Sciatic nerve (tissue), 2 donors: ENCODE measurements around the gene DLG2. TPM values are rescaled to one million over a fixed set of nuclear protein-coding genes. Genes with fewer than 3 reads are reported as not detected.

Experiments
- ATAC-seq: fragments of 200-7000 bp; cut with Tn5 transposase; one replicate; pipeline ENCODE4 v1.9.1; 2020; ENCODE audit warnings: mild to moderate bottlenecking, moderate library complexity
- DNase-seq: peaks from one replicate; pipeline ENCODE4 v3.0.0-alpha.2; 2020; ENCODE audit warnings: low spot score
- intact Hi-C: fragments of 100-400 bp; cut with DNase I; formaldehyde crosslinking; loops from one replicate; pipeline ENCODE4 v1.14.2; 2022
- total RNA-seq: library from RNA; stranded (reverse); fragmentation: NEBNext Ultra II Directional; extraction: Animal tissue kit (Norgen Biotek cat#: 25700); gene quantifications from one replicate; pipeline ENCODE4 v1.2.1, GENCODE V29; 2021
- donor health status: DM: no; HTN: no; CAD: no.
- donor health status: DM: no; HTN: no; CAD: no.

Gene DLG2
- total RNA-seq, 1 donor from 2014 or later = 17.3 TPM

DNA sequence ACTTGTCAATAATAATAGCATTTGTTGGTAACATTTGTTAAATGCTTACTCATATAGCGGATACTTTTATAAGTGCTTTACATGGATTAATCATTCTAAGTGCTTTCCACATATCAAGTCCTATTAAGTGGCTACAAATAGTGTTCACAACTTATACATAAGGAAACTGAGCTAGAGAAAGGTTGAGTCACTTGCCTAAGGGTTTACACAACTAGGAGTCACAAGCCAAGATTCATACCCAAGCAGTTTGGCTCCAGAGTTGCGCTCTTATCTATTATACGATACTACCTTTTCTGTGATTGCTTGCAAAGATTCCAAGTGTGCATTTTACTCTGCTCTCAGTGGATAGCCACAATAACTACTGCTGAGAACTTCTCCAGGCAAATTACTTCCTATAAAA lies 2125.1 kb downstream of the DLG2 start:
- ATAC-seq (no peak), DNase-seq (no peak)
- intact Hi-C loops = no loop called here

- intact Hi-C loops = no loop called here
- ATAC-seq (no peak), DNase-seq (no peak)
Observed at GRCh38 chr11:83493917-83494316, 2133.2 kb downstream of the DLG2 start.

GRCh38 chr11:83493034-83493433 lies 2134.1 kb downstream of the DLG2 start:
- no peak for ATAC-seq

GRCh38 chr11:83483808-83484207 lies 2143.3 kb downstream of the DLG2 start:
- no peak for DNase-seq
- no peak for ATAC-seq
- intact Hi-C loops = no loop called here

More at GRCh38 chr11:83493034-83493433, 2134.1 kb downstream of the DLG2 start:
- intact Hi-C loops = no loop called here
- no peak for DNase-seq

- no peak for DNase-seq
- ATAC-seq = no peak
- intact Hi-C loops = no loop called here
Observed at GRCh38 chr11:83480811-83481210, 2146.3 kb downstream of the DLG2 start.

- ATAC-seq (no peak), DNase-seq (no peak)
- intact Hi-C loops = no loop called here
Observed at GRCh38 chr11:83480251-83480650, 2146.9 kb downstream of the DLG2 start.

GRCh38 chr11:83477772-83478171 lies 2149.4 kb downstream of the DLG2 start:
- DNase-seq (no peak), ATAC-seq (no peak)
- intact Hi-C loops = no loop called here

- ATAC-seq = no peak
- intact Hi-C loops = no loop called here
- no peak for DNase-seq
Observed at GRCh38 chr11:83475760-83476159, 2151.4 kb downstream of the DLG2 start.

DNA sequence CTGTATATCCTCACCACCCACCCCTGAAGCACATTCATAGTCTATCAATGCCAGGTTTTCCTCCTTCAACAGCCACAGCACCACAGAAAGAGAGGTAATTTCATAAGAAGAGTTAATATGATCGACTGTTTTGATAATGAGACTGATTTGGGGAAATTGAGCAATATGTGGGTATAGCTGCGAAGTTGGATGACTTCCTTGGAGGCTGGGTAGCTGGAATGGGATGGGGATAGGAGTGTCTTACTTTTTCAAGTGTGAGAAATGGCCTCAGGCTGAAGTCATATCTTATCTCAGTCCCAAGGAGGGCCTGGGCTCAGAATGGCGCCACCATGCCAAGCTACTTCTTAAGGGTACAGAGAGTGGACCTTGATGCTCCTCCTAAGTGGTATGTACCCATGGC lies 2153.4 kb downstream of the DLG2 start:
- intact Hi-C loops = no loop called here
- no peak for ATAC-seq
- no peak for DNase-seq

GRCh38 chr11:83472806-83473205 lies 2154.3 kb downstream of the DLG2 start:
- DNase-seq = no peak
- no peak for ATAC-seq
- intact Hi-C loops = no loop called here

DNA sequence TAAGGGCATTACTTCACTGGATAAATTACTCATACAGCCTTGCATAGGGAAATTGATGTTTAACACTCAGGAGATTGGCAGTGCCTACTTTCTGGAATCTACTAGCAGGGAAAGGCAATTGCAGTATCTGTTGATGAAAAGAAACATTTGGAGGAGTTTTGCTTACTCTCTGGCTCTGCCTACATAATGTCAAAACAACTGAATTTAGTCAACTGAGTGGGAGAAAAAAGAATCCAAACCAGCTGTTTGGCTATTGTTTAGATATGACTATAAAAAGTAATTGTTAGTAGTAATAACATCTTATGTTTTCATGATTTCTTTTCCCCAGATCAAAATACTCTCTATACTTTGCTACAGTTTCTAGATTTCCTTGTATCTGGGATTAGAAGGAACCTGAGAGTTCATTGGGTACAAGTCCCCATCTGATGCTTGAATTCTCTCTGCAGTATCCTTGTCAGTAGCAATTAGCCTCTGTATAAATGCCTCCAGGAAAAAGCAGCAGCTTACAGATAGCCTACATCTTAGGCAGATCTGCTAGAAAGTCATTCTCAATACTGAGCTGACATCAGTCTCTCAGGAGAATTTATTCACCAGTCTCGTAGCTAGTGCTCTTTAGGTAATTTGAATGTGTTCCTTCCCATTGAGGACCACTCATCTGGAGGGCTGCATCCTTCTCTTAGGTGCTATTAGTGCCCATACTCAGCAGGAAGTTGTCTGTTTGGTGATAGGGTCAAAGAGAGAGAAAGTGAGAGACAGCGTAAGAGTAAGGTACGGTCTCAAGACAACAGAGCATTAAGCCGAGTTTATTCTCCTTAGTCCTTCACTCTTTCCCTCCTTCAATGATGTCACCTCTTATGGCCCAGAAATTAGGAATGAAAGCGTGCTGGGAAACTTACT lies 2155.1 kb downstream of the DLG2 start:
- DNase-seq (no peak), ATAC-seq (no peak)
- intact Hi-C loops = no loop called here

DNA sequence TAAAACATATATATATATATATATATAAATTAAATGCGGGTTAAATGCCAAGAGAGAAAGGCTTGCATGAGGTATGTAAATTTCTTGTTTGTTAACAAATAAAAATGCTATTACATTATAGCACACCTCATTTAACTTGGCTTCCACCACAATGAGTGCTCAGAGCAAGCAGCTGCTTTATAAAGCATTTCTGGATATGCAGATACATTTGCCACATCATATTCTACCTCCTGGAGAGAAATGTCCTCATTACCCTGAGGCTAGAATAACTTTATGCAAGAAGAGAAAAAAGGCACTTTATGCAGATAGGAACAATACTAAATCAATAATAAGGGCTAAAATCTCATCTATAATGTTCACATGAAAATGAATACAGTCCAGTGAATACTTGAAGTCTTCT lies 2159.3 kb downstream of the DLG2 start:
- DNase-seq = no peak
- intact Hi-C loops = no loop called here
- ATAC-seq = no peak

DNA sequence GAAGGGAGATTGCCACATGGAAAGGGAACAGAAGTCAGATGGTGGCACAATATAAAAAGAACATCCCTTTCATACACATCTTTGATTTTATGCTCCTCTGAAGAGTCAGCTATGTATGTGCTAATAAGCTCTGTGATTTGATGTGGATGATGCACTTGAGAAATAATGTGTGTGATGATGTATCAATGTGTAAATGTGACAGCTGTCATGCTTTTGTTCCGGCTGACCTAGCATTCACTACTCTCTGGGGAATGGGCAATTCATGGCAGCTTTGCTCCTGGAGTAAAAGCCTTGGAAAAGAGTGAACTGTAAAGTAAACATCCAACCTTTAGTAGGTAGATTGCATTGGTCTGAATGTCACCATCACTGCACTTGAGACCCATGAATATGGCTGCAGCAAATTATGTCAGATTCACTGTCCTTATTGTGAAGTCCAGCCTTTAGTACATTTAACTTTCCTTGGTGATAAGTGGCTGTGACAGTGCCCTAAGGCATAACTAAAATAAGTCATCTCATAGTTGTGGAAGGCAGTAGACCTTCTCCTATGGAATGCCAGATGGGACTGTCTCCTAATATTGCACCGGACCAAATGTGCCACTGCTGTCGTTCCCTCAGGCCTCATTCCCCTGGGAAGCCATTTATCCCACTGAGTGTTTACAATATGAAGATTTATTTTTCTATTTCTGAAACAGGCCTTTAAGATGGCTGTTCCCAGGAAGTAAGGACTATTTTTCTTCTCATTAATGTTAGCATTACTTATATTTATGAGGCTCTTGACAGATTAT lies 2162.8 kb downstream of the DLG2 start:
- intact Hi-C loops = no loop called here
- no peak for ATAC-seq

DNA sequence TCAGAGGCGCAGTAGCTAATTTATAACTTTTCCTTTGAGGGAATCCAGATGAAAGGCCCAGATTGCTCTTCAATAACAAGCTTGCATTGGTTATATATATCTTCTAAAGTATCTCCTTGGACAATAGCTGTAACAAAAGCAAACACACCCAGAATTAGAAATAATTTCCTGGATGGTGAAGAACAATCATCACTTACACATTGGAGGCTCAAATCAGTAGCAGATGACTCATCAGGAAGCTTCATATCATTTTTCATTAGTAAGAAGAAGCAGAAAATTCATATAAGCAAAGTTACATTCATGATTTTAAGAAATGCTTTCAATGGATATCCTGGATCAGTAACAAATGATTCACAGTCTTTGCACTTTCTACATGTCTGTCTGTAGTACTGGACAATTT lies 2167.3 kb downstream of the DLG2 start:
- DNase-seq = no peak
- intact Hi-C loops = no loop called here

More for the DNA sequence above, 2162.8 kb downstream of the DLG2 start:
- no peak for DNase-seq

DNA sequence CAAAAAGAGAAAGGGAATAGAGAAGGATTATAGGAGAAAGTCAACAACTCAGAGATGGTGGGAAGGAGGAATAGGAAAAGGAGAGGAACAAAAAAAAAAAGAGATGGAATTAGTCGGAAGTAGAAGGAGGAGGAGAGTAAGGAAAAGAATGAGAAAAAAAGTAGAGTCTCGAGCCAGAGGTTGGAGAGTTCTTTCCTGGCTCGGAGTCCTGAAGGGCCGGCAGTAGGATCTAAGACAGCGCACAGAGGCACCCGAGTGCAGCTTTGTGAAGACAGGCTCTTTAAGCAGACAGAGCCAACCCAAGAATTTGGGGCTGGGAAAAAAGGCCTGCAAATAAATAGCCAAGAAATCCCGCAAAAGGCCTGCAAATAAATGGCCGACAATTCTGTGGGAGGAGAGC lies 2170.6 kb downstream of the DLG2 start:
- intact Hi-C loops = no loop called here
- ATAC-seq (no peak), DNase-seq (no peak)

More for the DNA sequence above, 2167.3 kb downstream of the DLG2 start:
- ATAC-seq = no peak

DNA sequence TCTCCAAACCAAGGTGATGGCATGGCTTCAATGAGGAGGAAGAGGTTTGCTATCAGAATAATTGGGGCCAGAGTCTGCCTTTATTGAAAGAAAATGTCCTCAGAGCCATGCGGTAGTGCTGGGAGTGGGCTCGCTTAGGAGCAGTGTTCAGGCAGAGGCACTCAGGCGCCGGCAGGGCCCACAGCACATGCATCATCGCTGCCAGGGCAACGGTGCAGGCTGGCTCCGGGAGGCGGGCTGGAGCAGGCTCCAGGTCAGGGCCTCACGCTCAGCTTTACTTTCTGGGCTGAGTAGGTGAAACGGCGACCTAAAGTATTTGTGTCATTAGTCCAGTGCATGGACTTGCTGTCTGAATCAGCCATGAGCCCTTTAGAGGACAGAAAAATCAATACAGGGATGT lies 2171.1 kb downstream of the DLG2 start:
- intact Hi-C loops = no loop called here
- DNase-seq = no peak
- no peak for ATAC-seq

GRCh38 chr11:83455356-83455755 lies 2171.8 kb downstream of the DLG2 start:
- ATAC-seq = no peak
- no peak for DNase-seq
- intact Hi-C loops = no loop called here

- intact Hi-C loops = no loop called here
- no peak for ATAC-seq
- DNase-seq = no peak
Observed at GRCh38 chr11:83454674-83455073, 2172.5 kb downstream of the DLG2 start.

- ATAC-seq (no peak), DNase-seq (no peak)
- intact Hi-C loops = no loop called here
Observed at GRCh38 chr11:83449338-83449913, 2177.7 kb downstream of the DLG2 start.

DNA sequence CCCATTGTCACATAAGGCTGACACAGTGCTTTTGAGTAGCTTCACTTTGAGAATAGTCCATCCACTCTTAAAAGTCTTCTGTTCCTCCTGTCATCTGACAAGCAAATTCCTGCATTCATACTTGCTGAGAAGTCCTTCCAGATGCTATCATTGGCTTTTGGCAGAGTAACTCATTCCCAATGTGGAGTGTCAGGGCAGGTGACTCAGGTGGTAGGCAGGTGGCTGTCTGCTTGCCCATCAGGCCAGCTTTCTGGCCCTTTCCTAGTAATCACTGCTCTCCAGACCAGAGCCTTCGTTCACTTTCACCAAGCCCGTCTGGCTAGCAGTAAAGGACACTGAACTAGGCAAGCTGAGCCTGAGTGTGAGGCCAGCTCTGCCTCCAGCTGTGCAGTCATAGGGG lies 2178.5 kb downstream of the DLG2 start:
- ATAC-seq (no peak), DNase-seq (no peak)
- intact Hi-C loops = no loop called here
